Right ventricle myocardium inferior (tissue), 1 donor: ENCODE measurements around the gene FXYD6. TPM values are rescaled to one million over a fixed set of nuclear protein-coding genes. Genes with fewer than 3 reads are reported as not detected.
"Not testable (repeated sequence)": the region's sequence is repeated elsewhere in the genome, so short reads cannot be mapped to it uniquely, and the experiment has no call there.

Source experiments
- ATAC-seq: fragments of 200-7000 bp; cut with Tn5 transposase; one replicate; pipeline ENCODE4 v1.9.1; 2020; ENCODE audit warnings: mild to moderate bottlenecking, moderate library complexity
- DNase-seq: peaks from one replicate; pipeline ENCODE4 v3.0.0; 2021; ENCODE audit errors: missing footprints
- intact Hi-C: fragments of 100-400 bp; cut with DNase I; formaldehyde crosslinking; loops from one replicate; pipeline ENCODE4 v1.11.0; 2022
- long read RNA-seq: library from polyadenylated mRNA; unstranded; transcript quantifications from one replicate; pipeline ENCODE4 v2.0.0, GENCODE V29; 2021
- total RNA-seq: library from RNA; stranded (reverse); fragmentation: NEBNext Ultra II Directional; extraction: Animal tissue kit (Norgen Biotek cat#: 25700); gene quantifications from one replicate; pipeline ENCODE4 v1.2.1, GENCODE V29; 2021
- donor health status: DM: no; HTN: yes; CAD: no; lungs with severe emphysema.

FXYD6 gene, protein sequence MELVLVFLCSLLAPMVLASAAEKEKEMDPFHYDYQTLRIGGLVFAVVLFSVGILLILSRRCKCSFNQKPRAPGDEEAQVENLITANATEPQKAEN
- 41.2 TPM for total RNA-seq
- long read RNA-seq, transcript FXYD6-204 (8 exons, 2,171 nt) = major isoform, 24 of 33 reads
- long read RNA-seq, partial matches to known transcripts = 1 of 33 reads
- long read RNA-seq, other reads (novel, unspliced or antisense) = 6 of 33 reads

DNA sequence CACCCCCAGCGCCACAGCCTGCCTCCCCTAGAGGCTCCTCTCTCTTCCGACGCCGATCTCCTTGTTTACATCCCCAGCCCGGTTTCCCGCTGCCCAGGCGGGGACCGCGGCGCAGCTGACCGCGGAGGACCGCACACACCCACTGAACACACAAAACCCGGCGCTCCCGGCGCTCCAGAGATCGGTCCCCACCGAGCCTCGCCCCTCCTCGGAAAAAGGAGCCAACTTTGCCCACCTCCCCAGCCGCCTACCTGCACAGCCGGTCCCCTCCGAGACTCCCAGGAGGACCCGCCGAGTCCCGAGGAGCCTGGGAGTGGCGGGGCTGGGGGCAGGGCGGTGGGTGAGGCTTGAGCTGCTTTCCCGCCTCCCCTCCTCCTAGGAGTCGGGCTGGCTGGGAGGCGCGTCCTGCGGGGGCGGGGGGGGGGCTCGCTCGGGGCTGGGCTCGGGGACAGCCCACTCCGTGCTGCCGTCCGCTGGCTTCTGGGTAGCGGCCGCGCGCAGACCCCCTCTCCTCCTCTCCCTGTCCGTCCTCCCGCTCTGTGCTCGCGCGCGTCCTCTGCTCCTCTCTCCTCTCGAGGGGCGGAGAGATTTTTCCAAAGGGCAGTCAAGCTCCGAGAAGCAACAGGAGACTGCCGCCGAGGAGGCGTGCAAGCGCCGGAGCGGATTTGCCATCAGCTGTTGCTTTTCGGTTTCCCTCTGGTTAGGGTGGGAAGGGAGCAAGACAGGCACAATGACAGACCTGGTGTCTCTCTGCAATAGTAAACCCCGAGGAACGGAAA lies at the start of gene FXYD6:
Gene FXYD6 (minus strand): TSS at position 318 of the 779 bp plus-strand sequence. CDS start 33,882 bp downstream, outside the sequence.
- ATAC-seq (peak; percentile 75), DNase-seq (peak; percentile 83)
- intact Hi-C loops = loop anchor here (1.0 kb wide), 1 partner anchor 15 kb away; no protein-coding TSS in a partner anchor

DNA sequence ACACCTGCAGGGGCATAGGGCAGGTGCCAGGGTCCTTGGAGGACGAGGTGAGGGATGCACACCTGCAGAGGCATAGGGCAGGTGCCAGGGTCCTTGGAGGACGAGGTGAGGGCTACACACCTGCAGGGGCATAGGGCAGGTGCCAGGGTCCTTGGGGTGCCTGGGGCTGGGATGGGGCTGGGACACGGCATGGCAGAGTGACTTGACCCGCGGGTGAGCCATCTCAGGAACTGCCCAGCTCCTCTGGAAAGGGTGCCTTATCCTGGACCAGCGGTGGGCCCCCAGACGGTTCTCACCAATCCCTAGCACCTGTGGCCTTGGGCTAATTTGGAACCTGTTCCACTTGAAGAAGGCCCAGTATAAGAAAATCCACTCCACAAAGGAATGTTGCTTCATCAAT lies 49.7 kb upstream of the FXYD6 start:
- ATAC-seq, DNase-seq, intact Hi-C loops: not testable (repeated sequence)

DNA sequence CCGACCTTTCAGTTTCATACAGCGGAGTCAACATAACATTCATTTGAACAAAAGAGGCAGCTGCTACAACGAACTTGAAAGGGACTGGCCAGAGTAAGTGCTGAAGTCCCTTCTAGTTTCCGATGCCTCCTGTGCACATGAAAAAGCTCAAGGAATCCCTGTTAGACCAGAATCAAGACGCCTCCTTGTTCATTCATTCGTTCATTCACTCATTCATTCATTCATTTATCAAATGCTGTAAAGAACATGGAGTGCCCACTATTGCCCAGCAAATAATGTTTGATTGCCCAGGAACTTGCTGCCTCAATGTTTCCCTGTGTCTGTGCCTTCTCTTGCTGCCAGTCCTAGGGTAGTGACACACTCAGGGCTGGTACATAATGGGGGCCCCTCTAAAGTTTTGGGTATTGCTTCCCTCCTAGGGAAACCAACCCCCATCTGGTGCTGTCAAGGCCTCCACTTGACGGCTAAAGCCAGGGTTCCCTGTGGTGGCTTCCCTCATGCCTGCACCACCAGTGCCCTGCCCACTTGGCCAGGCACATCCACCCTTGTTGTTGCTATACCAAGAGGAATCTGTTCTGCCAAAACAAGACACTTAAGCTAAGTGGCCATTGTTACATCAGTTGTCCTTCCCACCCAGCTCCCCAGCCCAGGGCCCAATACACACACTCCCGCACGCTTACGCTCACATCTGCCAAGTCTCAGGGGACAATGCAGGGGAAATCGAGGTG lies 48.9 kb upstream of the FXYD6 start:
- intact Hi-C loops = no loop called here
- DNase-seq (no peak), ATAC-seq (peak; percentile 84)

DNA sequence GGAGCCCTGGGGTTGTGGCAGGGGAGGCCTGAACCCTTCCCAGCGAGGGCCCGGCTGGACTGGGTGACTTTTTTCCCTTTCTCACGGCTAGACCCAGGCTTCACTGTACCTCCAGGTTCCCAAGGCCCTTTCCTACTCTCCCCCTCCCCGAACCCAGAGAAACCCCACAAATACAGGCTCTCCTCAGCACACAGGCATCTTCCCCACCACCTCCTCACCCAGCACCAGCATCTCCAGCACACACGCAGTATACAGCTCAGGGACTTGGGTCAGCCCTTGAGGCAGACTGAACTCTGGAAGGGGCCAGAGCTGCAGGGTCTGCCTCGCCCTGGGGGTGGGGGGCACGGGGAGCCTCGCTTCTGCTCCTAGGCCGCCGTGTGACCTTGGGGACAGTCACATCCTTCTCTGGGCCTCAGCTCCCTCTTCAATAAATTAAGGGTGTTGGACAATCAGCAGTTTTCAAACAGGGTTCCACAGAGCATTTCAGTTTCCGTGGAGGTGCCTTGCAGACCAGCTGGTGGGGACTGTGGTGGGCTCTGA lies 48.2 kb upstream of the FXYD6 start:
- ATAC-seq (no peak), DNase-seq (no peak)
- intact Hi-C loops = no loop called here

DNA sequence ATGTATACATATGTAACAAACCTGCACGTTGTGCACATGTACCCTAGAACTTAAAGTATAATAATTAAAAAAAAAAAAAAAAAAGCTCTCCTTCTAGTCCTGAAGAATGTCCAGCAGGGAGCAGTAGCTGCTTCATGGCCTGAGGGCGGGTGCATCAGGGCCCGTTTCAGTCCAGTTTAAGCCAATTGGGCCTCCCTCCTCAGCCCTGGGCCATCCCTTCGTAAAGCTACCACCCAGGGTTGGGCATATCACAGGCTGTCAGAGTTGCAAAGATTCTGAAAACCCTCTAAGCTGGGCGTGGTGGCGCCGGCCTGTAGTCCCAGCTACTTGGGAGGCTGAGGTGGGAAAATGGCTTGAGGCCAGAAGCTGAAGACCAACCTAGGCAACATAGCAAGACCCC lies 47.3 kb upstream of the FXYD6 start:
- no peak for DNase-seq
- intact Hi-C loops = no loop called here

DNA sequence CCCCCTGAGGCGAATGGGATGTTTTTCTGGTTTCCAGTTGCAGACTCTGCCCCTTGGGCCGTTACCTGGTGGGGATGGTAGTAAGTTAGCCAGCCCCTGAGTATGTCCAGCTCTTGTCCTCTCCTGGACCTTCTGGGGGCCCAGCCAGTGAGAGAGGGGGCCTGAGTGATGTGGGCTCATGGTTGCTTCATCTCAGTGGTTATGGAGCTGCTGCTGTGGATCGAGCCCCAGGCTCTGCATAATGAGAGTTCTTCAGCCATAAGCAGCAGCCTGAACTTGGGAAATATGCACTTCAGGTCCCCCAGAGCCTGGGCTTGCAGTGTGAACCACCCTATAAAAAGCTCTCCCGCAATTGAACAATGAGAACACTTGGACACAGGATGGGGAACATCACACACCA lies 46.8 kb upstream of the FXYD6 start:
- ATAC-seq = no peak
- intact Hi-C loops = no loop called here
- DNase-seq = no peak

More for the DNA sequence above, 47.3 kb upstream of the FXYD6 start:
- no peak for ATAC-seq

DNA sequence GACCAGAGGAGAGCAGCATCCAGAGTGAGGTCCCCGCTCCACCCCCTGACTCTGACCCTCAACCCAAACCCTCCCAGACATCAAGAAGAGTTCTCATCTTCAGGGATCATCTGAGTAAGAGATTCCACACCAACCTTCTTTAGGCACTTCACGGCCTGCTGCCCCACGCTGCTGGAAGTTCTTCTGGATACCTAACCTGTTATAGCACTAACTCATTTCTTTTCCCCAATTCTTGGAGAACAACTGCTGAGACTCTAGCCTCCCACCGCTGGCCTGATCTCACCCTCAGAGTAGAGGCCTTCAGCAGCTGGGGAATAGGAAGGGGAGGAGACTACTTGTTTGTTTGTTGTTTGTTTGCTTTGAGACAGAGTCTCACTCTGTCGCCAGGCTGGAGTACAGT lies 45.4 kb upstream of the FXYD6 start:
- intact Hi-C loops = no loop called here
- DNase-seq = no peak
- no peak for ATAC-seq

DNA sequence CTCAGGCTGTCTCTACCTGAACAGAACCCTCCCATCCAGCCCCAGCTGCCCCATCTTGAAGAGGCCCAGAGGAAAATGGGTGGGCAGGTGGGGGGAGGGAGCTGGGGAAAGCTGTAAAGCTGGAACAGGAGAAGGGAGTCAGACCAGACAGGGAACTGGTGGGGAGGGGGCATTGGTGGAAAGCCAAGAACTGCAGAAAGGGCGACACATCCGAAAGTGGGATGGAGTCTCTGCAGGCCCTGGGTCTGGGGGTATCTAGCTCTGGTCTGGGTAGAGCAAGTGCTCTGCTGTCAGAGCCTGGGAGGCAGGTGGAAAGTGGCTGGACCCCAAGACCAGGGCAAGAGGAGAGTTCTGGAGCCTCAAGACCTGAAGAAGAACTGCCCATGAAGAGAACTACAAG lies 45.0 kb upstream of the FXYD6 start:
- intact Hi-C loops = no loop called here
- no peak for DNase-seq

DNA sequence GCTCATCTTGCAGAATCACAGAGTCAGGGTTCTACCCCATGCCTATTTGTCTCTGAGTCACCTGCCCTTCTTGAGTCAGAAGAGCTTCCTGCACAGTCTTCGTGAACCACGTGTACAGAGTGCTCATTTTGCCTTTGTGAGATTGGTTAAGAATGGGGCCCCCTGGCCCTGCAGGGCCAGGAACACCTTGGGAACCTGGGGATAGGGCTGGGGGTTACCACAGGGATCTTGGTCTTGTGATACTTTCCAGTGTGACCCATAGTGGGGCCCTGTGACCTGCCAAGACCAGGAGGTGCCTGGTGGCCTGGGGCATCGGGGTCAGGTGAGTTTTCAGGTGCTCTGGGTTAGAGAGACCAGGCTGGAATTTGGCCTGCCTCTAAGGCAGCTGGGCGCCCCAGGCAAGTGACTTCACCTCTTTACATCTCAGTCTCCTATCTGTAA lies 43.3 kb upstream of the FXYD6 start:
- DNase-seq (no peak), ATAC-seq (no peak)
- intact Hi-C loops = no loop called here

More for the DNA sequence above, 45.0 kb upstream of the FXYD6 start:
- ATAC-seq = no peak

DNA sequence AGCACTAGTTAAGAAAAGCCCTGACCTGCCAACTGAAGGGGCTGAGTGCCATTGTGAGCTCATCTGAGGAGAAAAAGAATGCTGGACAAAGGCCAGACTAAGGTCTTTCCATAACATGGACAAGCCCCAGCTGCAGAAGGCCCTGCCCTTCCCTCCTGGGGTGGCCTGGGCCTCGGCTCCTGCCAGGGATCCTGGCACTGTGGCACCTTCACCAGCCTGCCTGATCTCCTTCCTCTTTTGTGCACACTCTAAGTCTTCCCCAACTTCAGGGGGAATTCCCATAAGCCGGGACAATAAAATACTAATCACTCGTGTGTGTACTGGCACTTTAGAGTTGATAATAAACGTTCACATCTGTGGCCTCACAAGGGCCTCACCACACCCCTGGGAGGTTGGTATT lies 42.9 kb upstream of the FXYD6 start:
- DNase-seq = no peak
- ATAC-seq = no peak
- intact Hi-C loops = no loop called here

DNA sequence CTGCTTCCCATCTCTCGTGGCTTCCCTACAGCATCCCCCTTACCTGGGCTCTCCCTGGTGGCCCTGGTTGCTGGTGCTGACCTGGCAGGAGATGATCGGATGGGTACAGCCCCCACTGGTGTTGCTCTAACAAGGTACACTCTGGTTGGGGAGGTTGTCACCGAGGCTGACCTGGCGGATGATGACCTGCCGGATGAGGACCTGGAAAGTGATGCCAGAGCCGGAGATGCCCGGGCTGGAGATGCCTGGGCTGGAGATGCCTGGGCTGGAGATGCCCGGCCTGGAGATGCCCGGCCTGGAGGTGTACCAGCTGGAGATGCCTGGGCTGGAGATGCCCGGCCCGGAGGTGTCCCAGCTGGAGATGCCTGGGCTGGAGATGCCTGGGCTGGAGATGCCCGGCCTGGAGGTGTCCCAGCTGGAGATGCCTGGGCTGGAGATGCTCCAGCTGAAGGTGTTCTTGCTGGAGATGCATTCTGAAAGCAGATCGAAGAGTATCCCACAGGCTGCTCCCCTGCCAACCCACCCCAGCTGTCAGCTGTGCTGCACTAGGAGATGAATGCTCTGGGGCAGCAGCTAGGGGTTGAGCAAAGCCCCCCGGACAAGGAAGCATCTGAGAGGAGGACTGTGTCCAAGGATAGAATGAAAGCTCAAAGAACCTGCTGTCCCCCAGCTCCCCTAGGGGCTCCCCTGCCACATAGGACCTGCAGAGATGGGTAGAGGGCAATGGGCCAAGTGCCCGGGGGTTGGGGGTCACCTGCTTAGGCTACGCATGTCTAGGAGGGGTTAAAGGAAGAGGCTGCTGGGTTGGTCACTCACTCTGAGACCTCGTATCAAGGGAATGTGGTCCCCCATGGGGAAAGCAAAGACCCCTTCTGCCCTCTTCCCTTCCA lies 42.2 kb upstream of the FXYD6 start:
- intact Hi-C loops = no loop called here
- DNase-seq (no peak), ATAC-seq (no peak)

DNA sequence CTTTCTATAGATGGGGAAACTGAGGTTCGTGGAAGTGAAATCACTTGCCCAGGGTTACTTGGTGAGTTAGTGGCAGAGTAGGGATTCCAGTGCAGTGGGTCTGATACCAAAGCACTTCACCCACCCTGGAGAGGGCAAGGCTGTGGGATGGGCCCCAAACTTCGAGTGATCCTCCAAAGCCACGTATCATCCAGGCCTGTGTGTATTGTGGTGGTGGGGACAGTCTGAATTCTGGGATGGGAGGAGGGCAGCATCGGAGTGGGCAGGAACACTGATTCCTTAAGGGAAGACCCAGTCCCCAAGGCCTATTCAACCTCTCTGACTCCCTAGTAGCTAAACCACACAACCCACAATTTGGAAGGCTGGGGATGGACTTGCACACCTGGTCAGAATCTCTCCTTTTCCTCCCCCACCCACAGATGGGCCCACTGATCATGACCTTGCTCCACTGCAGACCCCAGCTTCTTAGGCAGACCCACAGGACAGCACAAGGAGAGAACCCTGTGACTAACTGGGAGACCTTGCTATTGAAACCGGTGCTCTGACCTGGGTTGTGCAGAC lies 41.2 kb upstream of the FXYD6 start:
- no peak for ATAC-seq
- DNase-seq = no peak
- intact Hi-C loops = no loop called here

DNA sequence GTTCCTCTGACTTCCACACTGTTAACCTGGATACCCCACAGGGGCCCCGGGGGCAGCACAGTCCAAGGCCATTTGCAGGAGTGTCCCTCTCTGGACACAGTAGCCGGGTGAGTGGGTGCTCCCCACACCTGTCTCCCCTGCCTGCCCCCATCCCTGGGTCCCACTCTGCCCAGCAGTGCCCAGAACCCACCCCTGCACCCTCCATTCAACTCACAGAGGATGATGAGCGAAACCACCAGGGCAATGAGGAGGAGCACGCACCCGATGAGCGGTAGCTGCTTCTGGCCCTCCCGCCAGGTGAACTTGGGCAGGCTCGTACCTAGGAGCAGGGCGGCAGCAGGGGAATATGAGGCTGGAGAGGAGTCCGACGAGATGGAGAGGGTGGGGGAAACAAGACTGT lies 40.5 kb upstream of the FXYD6 start:
- DNase-seq (no peak), ATAC-seq (no peak)
- intact Hi-C loops = no loop called here

DNA sequence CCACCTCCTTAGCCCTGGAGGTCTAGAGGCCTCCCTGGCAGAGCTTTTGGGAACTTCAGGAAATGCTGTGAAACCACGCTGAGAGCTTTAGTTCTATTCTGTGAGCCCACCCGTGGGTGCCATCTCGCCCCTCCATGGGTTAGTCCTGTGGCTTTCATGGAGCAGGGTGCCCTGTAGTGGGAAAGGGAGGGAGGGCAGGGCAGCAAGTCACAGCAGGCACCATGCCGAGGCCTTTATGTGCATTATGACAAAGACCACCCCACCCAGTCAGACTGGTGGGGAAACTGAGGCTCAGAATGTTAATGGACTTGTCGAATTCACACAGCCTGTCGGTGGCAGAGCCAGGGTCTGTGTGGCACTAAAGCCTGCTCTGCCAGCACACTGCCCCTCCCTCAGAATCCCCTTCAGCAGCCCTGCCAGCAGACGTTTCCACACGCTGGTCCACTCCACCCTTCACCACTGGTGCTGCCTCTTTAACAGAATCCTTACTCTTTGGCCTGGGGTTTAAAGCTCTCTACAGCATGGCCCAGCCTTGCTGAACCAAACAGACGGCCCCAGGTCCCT lies 39.3 kb upstream of the FXYD6 start:
- no peak for ATAC-seq
- intact Hi-C loops = no loop called here
- DNase-seq = no peak

DNA sequence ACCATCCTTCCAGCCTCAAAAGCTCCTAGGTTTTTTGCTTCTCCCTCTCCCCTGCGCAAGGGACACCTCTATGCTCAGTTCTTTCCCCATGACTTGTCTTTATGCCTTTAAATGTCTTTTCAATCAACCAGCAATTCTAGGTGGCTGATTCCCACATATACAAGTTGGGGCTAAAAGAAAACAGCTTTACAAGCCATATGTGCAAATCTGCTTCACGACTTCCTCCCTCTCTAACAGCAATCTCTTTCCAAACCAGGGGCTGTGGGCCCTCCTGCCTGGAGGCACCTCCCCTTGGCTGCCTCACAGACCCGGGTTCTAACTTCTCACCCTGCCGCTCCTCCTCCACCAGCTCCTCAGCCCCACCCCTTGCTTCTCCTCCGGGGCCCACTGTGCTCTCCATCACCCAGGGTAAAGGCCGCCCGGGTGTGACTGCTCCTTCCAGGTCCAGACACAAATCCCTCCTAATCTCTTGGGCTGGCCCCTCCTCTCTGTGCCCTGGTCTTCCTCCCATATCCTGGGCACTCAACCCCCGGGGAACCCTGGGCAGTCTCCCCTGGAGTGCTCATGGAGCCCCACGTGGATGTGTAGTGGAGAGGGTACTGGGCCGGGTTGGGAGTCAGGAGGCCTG lies 38.6 kb upstream of the FXYD6 start:
- no peak for DNase-seq
- no peak for ATAC-seq
- intact Hi-C loops = no loop called here

DNA sequence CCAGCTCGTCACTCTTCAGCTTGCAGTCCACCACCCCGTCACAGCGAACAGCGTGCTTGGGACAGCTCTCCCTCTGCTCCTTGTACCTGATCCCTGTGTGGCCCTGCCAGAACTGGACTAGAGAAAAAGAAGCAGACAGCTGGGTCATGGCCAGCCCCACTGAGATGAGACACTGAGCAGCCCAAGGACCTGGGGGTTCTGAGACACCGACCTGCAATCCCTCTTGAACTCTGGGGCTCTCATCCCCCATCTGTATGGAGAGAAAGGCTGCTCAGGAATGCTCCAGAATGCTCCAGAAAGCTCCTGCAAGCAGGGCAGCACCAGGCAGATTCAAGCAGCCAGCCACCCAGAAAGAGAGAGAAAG lies 37.9 kb upstream of the FXYD6 start:
- ATAC-seq (no peak), DNase-seq (no peak)
- intact Hi-C loops = no loop called here

DNA sequence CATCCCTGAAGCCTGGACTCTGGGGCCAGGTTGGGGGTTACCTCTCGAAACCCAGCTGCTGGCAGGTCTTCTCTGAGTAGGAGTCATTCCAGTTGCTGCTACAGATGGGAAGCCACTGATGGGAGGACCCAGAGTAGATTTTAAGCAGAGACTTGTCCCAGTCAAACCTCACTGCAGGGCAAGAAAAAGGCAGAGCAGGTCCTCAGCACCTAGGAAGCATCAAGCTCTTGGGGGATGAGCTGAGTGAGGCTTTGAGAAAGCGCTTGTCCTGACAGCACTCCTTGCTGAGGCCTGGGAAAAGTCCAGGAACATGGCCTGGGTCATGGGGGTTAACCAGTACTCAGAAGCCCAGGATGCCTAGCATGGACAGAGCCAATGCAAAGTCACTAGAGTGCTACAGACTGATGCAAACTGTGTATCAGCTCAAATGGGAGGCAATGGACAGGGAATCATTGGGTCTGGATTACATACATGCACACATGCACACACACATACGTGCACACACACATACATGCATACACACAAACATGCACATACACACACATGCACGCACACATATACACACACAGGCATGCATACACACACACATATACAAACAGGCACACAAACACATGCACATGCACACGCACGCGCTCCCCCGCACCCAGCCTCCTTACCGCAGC lies 37.4 kb upstream of the FXYD6 start:
- no peak for ATAC-seq
- no peak for DNase-seq
- intact Hi-C loops = no loop called here
